HG03139 (cell line): ENCODE measurements around the gene HSP90AB1.
A peak's percentile ranks its signal among the peaks of the same experiment; 100 is the strongest.

Experiments used
- ATAC-seq: cut with Tn5 transposase; IDR thresholded peaks from one replicate; pipeline ENCODE4 v1.9.1; 2021; ENCODE audit not compliant: unreplicated experiment

HSP90AB1 gene

DNA sequence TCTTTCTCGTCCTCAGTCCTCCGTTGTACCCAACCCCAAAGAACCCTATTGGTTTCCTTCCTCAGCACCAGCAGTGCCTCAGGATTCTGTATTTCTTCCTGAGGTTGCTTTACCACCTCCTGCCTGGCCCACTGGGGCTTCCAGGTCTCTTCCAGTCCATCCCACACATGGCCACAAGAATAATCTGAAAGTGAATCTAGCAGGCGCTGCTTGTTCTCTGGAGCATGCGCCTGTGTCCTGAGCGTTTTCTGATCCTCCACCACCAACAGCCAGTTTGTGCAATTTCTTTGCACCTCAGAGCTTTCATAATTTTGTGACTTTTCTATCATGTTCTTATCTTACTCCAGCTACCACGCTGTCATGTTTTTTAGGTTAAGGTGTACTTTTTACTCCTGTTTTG, 11.6 kb upstream of the HSP90AB1 start:
- no peak for ATAC-seq

DNA sequence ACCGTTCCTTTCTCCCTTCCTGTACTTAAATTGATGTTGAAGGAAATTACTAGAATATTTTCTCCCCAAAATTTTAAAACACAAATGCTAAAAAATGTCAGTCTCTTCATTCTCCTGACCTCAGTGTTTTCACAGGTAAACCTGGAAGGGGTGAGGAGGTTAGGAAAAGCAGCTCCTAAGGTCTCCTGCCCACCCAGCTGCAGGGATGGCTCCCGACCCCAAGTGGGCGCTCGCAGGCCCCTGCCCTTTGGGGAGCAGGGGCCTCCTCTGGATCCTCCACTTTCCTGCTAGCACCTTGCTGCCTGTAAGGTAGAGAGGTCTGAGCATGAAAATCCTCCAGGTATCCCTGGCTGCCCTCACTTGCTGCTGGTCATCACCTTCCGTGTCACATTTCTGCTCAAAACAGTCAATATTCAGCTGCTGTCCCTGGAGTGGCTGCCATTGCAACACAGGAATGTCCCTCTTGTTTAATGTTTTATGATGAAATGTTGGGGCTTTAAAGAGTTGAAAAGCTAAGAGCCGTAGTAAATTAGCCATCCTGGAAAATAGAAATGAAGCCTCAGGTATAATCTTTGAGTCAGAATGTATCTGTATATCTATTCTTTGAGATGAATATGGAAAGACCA, 10.9 kb upstream of the HSP90AB1 start:
- no peak for ATAC-seq

DNA sequence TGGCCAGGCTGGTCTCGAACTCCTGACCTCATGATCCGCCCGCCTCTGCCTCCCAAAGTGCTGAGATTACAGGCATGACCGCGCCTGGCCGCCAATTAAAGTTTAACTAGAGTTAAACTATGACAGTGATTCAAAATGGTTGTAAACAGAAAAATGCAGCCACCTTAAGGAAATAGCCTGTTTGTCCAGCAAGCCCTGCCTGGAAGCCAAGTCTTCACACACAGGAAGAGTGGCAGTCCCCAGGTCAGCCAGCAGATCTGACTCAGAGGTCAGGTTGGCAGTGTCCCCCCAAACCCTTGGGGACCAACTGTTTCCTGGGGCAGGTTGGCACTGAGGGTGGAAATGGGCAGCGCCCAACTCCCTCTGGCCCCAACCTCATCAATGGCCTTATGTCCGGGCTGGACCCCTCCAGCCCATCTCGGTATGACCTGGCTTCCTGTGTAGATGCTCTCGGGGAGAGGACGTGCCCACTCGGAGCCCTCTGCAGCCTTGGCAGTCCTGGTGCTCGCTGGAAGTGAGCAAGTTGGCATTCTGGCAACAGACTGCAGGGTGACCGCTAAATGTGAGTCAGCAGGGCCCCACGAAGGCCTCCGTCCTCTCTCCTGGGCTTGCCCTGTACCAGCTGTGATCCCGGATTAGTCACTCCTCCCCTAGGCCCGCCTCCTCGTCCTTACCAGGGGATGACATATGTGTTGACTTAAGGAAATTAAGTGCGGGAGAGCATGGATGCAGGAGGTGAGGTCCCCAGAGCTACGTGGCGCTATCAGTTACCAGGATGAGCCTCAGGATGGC, 9.7 kb upstream of the HSP90AB1 start:
- peak; percentile 45 for ATAC-seq

DNA sequence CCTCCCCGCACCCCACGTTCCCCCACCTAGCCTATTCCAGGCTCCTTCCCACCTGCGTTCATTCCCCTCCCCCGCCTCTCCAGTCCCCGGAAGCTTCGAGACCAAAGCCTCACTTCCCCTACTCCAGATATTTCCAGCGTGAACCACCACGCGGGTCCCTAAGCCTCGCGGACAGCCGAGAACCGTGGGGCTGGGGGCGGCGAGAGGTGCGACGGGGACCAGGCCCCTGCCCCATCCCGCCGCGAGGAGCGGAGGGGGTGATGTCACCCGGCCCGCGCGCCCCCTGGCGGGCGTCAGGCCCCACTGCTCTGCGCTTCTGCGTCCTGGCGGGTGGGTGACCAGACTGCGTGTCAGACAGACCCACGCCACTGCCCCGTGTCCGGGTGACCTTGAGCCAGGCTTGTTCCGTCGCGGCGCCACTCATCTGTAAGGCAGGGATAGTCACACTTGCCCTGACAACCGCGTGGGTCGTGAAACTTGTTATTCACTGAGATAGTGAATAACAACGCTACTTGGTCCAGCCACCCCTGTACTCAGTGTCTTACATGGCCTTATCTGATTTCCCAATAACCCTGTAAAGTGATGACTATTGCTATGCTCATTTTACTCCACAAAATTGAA, 9.0 kb upstream of the HSP90AB1 start:
- peak; percentile 86 for ATAC-seq

DNA sequence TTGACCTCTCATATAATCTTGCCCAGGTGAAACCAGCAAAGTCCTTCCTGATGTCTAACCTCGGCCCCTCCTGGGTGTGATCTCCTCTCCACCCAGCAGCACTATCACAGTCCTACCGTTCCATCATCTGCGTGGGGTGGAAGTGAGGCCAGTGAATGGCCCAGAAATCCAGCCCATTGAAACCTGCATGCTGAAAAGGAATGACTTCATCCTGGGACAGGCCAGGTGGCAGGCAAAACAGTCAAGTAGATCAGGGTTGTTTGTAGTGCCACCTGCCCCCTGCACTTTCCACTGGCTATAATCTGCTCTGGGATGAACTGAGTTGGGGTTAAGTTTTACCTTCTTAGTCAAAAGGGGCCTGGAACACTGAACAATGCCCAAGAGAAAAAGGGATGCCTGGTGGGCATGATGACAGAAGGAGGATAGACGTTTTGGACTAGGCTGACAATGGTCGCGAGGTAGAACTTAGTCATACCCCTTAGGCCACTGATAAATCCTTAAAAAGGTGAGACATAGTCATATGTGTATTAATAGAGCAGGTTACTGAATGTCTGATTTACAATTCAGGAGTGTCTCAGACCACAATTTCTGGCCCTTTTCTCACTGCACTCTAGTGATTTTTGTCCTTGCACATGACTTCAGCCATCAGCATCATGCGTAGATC, 8.1 kb upstream of the HSP90AB1 start:
- ATAC-seq, result no peak

DNA sequence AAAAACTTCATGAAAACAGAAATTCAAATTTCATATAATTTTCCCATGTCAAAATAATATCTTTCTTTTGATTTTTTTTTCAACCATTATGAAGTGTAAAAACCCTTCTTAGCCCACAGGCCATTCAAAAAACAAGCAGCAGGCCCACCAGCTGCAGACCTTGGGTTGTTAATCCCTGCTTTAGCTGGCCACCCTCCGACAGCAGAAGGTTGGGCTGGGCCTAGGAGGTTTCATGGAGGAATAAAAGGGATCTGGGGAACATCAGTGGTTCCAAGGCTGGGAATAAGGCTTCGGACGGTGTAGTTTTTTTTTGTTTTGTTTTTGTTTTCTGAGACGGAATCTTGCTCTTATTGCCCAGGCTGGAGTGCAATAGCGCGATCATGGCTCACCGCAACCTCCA, 3.6 kb upstream of the HSP90AB1 start:
- no peak for ATAC-seq

DNA sequence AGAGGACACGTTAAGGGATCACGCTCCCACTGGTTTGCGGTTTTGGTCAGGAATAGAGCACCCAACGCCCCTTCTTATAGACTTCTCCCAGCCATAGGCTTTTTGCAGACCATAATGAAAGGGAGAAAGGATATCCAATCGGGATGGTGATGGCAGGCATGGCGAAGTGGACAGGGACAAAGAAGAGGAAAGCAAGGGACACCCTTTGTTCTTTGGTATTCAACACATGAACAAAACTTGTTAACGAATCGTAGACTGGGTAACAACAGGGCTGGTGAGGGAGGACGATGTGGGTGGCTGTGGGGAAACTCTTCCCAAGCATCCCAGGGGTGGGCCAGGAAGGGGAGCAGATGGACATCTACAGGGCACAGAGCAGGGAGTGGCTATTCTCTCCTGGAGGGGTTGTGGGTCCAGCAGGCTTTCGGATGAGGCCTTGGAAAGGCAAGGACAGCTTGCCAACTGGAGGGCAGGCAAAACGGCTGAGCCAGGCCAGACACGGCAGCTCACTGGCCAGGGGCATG, 1.4 kb upstream of the HSP90AB1 start:
- no peak for ATAC-seq

DNA sequence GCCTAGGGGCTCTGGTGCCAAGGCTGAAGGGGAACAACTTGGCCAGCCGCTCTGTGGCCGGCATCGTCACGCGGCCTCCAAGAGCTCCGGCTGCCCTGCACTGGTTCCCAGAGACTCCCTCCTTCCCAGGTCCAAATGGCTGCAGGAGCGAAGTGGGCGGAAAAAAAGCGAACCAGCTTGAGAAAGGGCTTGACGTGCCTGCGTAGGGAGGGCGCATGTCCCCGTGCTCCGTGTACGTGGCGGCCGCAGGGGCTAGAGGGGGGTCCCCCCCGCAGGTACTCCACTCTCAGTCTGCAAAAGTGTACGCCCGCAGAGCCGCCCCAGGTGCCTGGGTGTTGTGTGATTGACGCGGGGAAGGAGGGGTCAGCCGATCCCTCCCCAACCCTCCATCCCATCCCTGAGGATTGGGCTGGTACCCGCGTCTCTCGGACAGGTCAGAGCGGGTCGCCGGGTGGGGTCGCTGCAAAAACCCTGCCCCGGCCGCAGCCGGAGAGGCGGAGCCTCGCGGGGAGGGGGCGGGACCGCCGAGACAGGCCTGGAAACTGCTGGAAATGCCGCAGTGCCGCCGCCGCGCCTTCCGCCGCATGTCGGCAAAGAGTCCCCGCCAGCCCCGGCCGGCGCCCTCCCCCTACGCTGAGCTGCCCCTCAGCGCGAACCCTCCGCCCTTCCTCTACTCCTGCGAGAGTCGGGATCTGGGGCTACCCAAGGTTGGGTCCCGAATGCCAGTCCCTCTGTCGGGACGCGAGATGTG, 814 bp upstream of the HSP90AB1 start:
- ATAC-seq, result peak; percentile 36

DNA sequence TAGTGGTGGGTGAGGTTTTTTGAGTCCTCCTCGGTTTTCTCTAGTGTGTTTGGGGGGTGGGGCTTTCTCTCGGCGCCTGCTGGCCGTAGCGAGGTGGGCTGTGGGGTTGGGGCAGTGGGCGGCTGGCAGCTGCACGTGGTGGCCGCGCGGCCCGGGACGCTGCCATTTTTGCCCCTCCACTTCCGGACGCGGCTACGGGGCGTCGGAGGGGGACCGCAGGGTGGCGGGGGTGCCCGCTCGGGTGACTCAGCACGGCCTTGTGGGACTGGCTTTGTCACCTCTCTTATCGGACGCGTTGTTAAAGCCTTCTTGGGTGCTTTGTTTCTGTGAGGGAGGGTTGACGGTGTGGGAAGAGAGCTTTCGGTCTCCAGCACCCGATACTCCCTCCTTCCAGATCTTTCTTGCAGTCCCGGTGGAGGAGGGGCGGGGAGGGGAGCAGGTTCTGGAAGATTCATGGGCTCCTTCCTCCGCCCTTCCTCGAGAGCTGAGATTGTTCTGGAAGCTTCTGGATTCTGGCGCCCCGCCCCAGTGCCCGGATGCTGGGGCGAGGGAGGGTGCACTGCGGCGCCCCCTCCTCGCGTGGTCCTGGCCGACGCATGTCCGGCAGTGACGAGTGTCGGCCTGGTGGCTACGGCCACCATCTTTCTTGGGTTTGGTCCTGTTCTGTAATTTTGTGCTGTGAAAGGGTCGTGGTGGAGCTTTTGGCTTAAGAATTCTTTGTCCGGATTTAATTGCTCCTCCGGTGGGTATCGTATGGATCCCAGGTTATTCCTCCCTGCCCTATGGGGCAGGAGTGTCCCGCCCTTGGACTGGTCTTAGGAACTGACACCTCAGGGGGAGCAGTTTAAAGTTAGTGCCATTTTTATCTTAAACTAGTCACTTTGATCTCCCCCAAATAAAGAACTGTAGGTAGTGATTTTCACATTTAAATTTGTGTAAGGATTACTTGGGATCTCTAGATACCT, 719 bp downstream of the HSP90AB1 start:
- peak; percentile 31 for ATAC-seq

DNA sequence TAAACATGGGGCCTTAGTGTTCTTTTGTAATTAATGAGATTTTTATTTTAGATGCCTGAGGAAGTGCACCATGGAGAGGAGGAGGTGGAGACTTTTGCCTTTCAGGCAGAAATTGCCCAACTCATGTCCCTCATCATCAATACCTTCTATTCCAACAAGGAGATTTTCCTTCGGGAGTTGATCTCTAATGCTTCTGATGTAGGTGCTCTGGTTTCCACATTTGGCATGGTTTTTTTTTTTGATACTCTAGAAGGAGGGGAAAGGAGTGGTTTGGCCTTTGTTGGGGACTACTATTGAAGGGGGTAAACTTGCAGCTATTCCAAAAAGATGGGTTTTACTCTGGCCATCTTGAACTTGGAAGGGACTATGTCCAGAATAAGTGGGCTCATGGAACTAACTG, 1.7 kb downstream of the HSP90AB1 start:
- no peak for ATAC-seq

DNA sequence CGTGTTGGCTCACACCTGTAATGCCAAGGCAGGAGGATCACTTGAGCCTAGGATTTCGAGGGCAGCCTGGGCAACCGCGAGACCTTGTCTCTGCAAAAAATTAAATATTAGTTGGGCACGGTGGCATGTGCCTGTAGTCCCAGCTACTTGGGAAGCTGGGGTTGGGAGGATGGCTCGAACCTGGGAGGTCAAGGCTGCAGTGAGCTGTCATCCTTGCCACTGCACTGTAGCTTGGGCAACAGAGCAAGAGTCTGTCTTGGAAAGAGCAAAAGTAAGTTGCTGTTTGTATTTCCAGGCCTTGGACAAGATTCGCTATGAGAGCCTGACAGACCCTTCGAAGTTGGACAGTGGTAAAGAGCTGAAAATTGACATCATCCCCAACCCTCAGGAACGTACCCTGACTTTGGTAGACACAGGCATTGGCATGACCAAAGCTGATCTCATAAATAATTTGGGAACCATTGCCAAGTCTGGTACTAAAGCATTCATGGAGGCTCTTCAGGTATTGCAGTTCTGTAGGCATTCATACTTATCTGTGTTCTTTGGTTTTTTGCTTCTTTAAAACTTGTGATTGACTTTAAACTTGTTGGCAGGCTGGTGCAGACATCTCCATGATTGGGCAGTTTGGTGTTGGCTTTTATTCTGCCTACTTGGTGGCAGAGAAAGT, 2.3 kb downstream of the HSP90AB1 start:
- no peak for ATAC-seq

DNA sequence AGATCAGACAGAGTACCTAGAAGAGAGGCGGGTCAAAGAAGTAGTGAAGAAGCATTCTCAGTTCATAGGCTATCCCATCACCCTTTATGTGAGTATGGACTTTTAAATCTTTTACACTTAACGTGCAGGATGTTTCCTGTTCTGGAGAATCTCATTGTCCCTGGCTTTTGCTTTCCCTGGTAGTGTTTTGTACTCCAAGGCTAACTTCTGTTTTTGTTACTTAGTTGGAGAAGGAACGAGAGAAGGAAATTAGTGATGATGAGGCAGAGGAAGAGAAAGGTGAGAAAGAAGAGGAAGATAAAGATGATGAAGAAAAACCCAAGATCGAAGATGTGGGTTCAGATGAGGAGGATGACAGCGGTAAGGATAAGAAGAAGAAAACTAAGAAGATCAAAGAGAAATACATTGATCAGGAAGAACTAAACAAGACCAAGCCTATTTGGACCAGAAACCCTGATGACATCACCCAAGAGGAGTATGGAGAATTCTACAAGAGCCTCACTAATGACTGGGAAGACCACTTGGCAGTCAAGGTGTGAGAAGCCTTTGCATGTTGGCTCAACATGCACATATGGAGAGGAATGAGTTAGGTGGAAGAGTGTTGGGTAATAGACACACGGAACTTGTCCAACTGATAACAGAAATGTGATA, 3.3 kb downstream of the HSP90AB1 start:
- ATAC-seq, result no peak

DNA sequence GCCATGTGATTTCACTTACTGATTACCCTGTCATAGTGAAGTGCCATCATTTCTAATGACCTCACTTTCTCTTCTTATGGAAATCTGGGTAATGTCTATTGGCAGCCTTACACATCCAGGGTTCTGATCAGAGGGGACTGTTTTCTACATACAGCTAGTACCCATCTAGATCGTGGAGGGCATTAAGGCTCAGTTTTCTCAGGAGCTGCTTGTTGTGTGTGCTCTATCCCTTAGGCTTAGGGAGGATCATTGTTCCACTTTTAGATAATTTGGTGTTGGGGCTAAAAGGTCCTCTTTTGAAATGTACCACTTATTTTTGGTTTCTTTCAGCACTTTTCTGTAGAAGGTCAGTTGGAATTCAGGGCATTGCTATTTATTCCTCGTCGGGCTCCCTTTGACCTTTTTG, 3.8 kb downstream of the HSP90AB1 start:
- ATAC-seq, result no peak

DNA sequence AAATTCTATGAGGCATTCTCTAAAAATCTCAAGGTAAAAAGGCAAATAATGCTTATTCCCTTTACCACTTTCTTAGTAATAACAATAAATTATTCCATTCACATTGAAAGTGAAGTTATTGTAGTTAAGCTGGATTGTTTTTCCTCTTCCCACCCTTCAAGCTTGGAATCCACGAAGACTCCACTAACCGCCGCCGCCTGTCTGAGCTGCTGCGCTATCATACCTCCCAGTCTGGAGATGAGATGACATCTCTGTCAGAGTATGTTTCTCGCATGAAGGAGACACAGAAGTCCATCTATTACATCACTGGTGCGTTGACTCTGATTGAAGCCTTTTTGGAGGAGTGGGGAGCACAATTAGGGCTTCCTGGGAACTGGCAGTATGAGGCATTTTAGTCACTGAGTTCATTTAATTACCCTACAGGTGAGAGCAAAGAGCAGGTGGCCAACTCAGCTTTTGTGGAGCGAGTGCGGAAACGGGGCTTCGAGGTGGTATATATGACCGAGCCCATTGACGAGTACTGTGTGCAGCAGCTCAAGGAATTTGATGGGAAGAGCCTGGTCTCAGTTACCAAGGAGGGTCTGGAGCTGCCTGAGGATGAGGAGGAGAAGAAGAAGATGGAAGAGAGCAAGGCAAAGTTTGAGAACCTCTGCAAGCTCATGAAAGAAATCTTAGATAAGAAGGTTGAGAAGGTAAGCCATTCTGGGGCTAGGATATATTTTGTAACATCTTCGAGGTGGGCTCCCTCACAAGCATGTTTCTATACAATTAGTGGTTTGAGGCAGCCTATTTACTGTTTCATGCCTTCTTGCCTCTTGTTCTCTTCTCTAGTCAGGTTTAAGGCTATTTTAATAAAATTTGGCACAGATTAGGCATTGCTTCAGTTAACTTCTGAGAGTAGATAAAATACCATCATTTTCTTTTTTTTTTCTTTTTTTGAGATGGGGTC, 4.9 kb downstream of the HSP90AB1 start:
- no peak for ATAC-seq

DNA sequence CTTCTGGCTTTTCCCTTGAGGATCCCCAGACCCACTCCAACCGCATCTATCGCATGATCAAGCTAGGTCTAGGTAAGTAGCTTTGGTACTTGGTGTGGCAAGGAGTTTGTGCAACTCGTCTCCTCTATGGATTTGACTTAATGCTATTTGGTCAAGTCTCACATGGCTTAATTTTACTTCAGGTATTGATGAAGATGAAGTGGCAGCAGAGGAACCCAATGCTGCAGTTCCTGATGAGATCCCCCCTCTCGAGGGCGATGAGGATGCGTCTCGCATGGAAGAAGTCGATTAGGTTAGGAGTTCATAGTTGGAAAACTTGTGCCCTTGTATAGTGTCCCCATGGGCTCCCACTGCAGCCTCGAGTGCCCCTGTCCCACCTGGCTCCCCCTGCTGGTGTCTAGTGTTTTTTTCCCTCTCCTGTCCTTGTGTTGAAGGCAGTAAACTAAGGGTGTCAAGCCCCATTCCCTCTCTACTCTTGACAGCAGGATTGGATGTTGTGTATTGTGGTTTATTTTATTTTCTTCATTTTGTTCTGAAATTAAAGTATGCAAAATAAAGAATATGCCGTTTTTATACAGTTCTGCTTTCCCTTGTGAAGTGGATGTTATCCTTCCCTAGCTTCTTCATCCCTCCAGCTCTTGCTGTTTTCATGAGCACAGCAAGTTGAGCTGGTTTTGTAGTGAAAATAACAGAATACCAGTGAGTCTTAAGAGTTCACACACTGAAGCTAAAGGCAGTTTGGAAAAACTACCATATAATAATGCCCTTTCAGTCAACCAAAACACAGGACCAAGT, 6.6 kb downstream of the HSP90AB1 start:
- no peak for ATAC-seq

DNA sequence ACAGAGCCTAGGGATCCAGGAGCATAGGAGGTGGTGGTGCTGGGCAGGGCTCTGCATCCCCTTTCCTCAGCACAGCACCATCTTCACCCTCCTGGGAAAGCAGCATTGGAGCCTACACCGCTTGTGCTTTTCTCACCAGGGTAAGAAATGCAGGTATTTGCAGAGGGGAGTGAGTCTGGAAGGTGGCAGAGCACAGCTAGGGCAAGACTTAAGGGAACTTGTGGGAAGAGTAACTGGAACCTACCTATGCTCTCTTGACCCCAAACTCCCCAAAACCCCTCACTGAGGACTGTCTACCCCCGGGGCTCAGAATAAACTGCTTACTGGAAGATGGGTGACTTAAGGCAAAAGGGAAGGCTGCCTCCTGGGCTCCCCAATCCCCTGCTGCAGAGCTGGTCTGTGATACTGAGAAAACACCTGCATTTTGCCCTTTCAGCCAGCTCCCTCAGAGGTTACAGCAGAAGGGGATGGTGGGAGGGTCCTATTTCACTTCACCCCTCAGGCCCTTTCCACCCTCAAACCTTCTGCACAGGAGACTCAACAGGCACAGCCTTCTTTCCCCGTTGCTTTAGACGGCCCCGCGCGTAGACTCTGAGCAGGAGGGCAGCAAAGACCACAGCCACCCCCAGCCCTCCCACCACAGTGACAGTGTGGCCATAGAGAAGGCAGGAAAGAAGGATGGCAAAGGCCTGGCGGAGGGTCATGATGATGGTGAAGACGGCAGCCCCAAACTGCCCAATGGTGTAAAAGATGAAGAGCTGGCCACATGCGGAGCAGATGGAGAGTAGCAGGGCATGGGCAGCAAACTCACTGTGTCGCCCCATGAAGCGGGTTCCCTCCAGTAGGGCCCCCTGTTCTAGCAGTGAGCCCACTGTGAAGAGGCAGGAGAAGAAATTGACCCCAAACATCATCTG, 7.5 kb downstream of the HSP90AB1 start:
- ATAC-seq, result no peak
